Panc1 (cell line): Measurements from ENCODE around the gene NWD2.

Experiments used
- CTCF ChIP-seq: fragments of 450-650 bp; IDR thresholded peaks from 2 replicates; pipeline ENCODE4 v1.5.1; 2017; ENCODE audit warnings: mild to moderate bottlenecking
- POLR2AphosphoS5 ChIP-seq: IDR thresholded peaks from 2 replicates; pipeline ENCODE4 v1.6.1; 2012; ENCODE audit warnings: mild to moderate bottlenecking, low read depth, low read length, moderate library complexity
- REST ChIP-seq, 2 experiments: IDR thresholded peaks; 2 replicates each; pipeline ENCODE4 v1.6.1; 2011 to 2012; ENCODE audit warnings: low read depth in 2 of 2, control low read depth in 1 of 2, low read length in 1 of 2, mild to moderate bottlenecking in 1 of 2, moderate library complexity in 1 of 2; ENCODE audit not compliant: insufficient read depth in 1 of 2
- SIN3A ChIP-seq: IDR thresholded peaks from 2 replicates; pipeline ENCODE4 v1.6.1; 2012; ENCODE audit warnings: low read depth, mild to moderate bottlenecking, low read length, moderate library complexity, borderline replicate concordance; ENCODE audit not compliant: insufficient read depth
- TCF7L2 ChIP-seq: IDR thresholded peaks from 2 replicates; pipeline ENCODE4 v1.6.1; 2011; ENCODE audit warnings: mild to moderate bottlenecking, low read depth, low read length, inconsistent platforms

GRCh38 chr4:37473807-37474206 lies 229.3 kb downstream of the NWD2 start:
- no peak for TF ChIP-seq CTCF
- TF ChIP-seq POLR2AphosphoS5, result no peak
- no peak for TF ChIP-seq TCF7L2
- no peak for TF ChIP-seq REST (IDR thresholded peaks at IDR 0.05; ENCODE audit: insufficient read depth in 1 of 2, low read depth in 2 of 2, low read length in 1 of 2)
- TF ChIP-seq SIN3A, result no peak
